NCI-H1930 (cell line): ENCODE measurements around the gene KCNB1.

Experiments
- DNase-seq, 2 experiments: peaks; one replicate each; lab custom pipeline; 2025; lab: John Stamatoyannopoulos, UW

KCNB1 gene

DNA sequence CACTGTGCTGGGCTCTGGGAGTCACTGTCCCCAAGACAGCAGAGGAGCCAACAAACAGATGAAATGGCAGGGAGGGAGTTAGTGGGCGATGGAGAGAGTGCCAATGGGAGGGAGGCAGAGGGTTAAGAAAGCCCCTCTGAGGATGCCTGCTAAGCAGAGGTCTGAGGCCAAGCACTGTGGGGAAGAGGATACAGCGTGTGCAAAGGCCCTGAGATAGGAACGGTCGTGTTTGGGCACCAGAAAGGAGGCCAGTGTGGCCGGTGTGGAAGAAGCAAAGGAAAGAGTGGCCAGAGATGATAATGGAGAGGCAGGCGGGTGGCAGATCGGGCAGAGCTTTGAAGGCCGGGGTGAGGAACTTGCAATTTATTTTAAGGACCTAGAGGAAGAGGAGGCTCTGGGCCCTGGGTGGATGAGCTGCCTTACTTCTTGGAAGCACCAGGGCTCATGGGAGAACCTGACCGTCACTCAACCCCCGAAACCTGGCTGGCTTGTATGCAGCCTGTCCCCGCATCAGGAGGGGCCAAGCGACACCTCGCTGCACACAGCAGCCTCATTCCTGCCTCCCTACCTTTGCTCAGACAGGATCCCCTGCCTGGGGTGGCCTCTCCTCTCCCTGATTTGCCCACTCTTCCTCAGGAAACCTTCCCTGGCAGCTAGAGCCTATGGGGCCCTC is 73.0 kb downstream of the KCNB1 start:
- no peak for DNase-seq

DNA sequence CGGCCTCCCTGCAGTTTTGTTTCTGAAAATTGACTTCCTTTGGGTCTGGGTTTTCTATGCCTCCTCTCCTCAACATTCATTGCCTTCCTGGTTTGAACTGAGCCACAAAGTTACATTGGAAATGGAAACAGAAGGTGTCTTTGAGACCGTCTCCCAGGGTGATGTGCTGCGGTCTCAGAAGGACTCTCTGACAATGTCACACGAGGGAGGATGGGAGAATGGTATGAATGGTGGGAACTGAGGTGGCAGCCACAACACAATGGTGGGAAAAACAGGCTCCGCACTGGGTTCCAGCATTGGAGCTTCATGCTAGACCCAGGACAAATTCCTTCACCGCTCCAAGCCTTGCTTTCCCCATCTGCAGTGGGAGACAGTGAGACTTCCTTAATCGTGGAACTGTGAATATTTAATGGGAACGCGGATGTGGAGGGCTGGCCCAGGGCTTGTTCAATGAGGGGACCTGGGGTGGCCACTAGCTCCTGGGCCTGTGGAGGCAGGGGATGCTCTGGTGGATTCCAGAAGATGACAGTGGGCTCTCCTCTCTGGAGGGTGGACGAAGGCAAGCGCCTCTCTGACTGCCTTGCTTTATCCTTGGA is 73.9 kb downstream of the KCNB1 start:
- no peak for DNase-seq

DNA sequence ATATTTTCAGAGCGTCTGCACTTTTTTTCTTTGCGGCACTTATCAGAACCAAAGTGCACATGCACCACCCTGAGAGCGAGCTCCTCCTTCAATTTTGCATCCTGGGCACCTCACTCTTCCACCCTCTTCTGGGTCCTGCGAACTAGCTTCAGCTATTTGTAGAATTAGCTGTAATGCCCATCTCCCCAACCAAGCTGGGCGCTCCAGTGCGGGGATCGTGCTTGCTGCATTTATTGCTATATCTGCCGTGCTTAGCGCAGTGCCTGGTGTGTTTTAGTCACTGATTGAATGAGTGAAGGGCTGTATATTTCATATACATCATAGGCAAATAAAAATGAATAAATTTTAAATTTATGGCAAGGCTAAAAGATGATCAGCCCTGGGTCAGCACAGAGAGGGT is 75.8 kb downstream of the KCNB1 start:
- DNase-seq: no peak

DNA sequence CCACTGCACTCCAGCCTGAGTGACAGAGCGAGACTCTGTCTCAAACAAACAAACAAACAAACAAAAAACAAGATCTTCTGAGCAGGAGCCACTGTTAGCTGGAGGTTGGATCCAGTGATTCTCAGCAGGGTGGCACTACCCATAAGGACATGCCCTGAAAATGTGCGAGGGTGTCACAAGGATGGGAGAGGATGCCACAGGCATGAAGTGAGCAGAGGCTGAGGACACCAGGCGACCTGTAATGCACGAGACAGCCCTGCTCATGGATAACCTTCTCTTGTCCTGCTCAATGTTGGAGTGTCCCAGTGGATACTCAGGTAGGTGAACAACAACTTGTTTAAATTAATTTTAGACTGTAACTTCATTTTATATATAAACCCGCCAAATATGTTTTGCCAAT is 76.8 kb downstream of the KCNB1 start:
- DNase-seq: no peak

DNA sequence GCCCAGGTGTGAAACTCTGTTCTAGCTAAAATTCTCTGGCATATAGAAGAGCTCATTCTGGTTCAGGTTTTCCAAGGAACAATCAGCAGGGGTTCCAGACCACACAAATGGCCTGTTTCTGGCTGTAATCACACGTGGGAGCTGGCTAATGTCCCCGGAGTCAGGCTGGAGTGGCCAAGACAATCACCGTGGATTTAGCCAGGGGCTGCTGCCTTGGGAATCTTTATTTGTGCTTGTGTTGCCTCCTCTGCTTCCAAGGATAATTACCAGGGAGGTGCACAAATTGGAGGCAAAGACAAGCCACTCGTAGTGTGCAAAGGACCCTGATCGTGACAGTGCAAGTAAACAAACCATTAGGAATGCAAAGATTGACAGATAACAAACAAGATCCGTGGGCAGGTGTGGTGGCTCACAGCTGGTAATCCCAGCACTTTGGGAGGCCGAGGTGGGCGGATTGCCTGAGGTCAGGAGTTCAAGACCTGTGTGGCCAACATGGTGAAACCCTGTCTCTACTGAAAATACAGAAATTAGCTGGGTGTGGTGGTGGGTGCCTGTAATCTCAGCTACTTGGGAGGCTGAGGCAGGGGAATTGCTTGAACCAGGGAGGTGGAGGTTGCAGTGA is 77.3 kb downstream of the KCNB1 start:
- DNase-seq: peak in 1 of 2 experiments; percentile 31

DNA sequence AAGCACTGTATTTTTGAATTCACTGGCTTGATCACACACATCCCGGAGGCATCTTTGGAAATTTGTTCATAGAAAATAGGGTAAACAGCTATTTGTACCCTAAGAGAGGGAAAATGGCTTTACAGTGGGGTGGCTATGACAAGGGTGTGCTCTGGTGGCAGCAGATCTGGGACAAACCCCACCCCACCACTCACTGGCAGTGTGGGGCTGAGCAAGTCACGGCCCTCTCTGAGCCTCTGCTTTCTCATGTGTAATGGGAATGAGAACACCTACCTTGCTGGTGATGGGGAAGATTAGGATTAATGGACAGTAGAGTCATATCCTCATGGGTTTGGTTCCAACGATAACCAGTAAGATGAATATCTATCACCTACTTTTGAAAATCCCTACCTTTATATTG is 78.0 kb downstream of the KCNB1 start:
- no peak for DNase-seq

DNA sequence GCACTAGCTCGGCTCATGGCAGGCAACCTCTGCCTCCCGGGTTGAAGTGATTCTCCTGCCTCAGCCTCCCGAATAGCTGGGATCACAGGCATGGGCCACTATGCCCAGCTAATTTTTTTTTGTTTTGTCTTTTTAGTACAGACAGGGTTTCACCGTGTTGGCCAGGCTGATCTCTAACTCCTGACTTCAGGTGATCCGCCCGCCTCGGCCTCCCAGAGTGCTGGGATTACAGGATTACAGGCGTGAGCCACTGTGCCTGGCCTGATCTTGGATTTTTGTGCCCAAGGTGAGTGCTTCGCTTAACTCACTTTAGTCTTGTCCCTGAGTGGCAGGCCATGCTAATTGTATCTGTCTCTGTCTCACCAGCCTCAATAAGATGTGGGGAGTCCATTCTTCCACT is 78.6 kb downstream of the KCNB1 start:
- no peak for DNase-seq

DNA sequence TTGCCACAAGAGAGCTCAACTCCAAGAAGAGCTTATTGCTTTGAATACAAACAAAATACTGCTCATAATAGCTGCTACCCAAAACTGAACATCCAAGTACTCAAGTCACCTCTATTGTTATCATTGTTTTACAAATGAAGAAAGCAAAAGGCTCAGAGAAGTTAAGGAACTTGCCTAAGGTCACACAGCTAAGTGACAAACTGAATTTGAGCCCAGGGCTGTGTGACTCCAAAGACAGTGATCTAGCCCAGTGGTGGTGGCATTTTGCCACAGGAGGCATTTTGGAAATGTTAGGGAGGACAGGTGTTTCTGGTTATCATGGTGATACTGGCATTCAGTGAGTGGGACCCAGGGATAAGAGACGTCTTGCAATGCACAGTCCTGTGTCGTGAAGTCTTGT is 79.5 kb downstream of the KCNB1 start:
- DNase-seq: no peak

DNA sequence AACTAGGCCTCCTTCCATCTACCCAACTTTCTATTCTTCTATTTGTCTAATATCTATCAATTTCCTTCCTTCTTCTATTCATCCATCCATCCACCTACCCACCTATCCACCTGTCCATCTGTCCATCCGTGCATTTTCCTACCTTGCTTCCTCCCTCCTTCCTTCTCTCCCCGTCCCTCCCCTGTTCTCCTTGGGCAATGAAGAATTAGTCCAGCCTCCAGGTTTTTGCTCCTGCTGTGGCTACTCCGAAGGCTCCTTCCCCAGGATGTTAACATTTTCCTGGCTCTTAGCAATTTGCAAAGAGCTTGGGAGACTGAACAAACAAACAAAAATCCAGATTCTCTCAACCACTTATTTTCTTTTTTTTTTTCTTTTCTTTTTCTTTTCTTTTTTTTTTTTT is 81.6 kb downstream of the KCNB1 start:
- DNase-seq: no peak

DNA sequence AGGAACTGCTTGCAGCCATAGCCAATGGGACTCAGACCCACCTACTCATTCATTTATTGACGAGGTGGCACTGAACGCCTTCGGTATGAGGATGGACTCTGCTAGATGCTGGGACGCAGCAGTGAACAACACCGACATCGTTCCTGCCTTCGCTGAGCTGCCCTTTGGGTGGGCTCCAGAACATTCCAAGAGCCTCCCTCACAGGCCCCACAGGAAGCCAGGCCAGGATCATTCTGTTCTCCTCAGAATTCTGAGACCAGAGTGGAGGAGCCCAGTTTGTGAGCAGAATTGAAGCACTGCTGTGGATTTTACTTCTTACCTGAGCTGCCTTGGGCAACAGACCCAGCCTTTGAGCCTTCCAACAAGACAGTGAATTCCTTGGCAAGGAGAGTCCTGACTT is 82.1 kb downstream of the KCNB1 start:
- no peak for DNase-seq

DNA sequence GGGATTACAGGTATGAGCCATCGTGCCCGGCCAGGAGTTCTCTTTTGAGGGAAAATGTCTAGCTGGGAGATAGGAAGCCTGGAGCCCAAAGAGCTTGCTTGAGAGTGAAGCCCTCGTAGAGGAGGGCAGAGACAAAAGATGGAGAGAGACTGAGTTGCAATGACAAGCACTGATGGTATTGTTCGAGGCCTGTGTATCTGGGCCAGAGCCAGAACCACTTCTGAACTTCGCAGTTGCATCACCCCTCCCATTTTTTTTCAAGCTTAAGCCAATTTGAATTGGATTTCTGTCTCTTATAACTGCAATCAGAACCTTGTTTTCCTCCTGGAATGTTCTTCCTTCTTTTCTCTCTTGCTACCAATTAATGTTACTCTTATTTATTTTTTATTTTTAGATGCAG is 83.1 kb downstream of the KCNB1 start:
- no peak for DNase-seq

DNA sequence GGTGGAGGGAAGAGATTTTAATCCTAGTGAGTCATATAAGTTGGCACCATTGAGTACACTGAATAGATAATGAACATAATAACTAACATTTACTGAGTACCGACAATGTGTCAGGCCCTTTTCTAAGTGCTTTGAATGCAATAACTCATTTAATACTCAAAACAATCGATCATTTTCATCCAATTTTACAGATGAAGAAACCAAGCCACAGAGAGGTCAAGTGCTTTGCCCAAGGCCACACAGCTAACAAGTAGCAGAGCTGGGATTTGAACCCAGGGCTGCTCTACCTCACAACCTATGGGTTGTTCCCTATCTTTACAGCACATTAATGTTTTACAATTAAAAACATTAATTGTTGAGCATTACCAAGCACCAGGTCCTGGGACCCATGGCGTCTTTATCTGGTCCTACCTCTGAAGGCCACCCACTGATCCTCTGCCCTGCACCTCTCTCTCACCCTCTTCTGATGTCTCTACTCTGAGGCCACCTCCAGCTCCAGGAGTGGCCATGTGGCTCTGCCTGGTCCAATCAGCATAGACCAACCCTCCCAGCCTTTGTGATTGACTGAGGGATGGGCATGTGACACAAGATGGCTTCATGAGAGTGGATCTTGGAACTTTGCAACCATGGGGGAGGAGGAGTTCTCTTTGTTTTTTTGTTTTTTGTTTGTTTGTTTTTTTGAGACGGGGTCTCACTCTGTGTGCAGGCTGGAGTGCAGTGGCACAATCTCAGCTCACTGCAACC is 83.9 kb downstream of the KCNB1 start:
- no peak for DNase-seq

DNA sequence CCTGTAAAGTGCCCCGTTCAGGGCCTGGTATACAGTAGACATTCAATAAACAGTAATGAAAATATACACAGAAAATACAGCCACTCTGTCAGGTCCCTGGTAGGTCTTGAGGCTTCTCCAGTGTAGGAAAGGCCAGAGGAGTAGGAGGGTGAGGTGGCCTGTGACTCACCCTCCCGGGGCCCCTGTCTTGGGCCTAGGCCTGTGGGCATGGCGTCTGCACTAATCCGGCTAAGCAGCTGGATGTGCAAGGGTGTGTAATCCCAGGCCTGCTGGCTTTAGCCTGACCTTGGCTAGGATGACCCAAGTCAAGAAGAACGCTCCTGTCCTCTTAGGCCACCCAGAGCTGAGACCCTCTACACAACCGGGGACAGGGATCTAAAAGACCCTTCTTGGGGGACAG is 84.9 kb downstream of the KCNB1 start:
- no peak for DNase-seq

DNA sequence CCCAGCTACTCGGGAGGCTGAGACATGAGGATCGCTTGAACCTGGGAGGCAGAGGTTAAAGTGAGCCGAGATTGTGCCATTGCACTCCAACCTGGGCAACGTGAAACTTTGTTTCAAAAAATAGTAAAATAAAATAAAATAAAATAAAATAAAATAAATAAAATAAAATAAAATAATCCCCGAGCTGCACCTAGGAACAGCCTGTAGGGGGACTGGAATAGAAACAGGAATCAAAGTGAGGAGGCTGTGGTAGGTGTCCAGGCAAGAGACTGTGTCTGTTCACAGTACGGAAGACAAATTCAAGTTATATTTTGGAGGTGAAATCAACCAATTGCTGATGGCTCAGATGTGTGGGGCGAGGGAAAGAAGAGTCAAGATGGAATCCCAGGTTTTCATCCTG is 86.2 kb downstream of the KCNB1 start:
- no peak for DNase-seq

DNA sequence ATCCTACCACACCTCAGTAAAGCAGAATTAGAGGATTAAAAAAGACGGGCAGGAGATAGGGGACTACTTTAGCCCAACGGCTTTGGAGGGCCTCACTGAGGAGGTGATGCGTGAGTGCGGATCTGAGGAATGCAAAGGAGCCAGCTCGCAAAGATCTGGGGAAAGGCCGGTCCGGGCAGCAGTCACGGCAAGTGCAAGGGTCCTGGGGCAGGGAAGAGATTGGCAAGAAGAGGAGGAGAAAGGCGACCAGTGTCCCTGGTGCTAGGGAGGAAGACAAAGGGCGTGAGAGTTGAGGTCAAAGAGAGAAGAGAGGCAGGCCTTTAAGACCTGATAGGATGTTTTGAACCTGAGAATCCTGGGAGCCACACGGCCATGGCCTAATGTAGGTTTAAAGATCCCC is 86.8 kb downstream of the KCNB1 start:
- no peak for DNase-seq

DNA sequence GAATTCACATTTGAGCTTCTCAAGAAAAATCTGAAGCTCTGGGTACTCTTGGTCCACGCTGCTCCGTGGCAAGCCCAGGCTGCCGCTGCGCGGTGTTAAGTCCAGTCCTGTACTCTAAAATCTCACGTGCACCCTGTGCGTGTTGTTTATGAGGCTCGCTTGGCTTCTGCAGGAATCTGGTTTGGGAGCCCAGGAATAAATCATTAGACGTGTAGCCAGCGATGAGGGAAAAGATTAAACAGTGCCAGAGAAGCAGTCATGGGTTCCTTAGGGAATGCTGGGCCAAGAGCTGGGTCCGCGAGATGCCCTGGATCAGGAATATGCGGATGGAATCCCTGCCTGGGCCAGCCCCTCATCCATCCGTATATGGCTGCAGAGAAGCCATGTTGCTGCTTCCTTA is 87.3 kb downstream of the KCNB1 start:
- DNase-seq: no peak

DNA sequence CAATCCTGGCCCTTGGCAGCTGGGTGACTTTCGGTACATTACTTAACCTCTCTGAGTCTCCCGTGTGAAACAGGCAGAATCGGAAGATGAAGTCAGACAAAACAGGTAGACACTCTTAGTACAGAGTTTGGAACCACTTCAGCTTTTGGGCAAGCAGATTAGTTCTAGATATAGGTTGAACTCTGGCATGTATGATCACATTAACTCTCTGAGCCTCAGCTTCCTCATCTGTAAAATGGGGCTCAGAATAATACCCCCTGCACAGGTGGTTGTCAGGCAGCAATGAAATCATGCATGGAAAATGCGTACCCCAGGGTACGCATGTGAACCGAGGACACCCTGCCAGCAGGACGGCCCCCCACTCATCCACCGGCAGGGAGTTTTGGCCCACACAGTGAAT is 87.7 kb downstream of the KCNB1 start:
- DNase-seq: no peak

DNA sequence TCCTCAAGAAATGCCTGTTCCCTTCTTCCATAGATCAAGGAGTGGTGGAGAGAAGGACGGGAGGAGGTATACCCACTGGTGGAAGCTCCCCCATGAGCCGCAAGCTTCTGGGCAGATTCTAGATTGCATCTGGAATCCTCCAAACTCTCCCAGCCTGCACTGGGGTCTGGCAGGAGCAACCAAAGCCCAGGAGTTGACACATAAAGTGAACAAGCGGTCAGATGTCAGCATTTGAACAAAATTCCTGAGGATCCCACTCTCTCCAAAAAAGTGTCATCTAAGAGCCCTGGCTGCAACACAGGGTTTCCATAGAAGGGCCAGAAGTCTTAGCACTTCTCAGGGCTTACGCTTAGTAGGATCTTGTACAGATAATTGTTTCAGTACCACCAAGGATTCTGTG is 88.2 kb downstream of the KCNB1 start:
- DNase-seq: no peak

DNA sequence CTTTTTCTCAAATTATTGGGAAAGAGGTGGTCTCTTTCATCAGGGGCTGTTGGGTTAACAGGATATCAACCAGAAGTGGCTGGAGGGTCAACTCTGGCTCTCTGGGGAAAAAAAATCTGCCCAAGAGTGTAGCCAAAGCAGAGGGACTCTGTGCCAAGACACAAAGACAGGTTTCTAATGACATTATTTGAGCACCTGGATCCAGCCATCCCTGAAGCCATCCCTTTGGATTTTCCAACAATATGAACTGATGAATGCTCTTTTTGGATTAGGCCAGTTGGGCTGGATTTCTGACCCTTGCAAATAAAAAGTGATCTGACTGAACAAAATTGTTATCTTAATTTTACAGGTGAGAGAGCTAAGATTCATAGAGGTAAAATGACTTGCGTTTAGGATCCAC is 88.7 kb downstream of the KCNB1 start:
- no peak for DNase-seq

DNA sequence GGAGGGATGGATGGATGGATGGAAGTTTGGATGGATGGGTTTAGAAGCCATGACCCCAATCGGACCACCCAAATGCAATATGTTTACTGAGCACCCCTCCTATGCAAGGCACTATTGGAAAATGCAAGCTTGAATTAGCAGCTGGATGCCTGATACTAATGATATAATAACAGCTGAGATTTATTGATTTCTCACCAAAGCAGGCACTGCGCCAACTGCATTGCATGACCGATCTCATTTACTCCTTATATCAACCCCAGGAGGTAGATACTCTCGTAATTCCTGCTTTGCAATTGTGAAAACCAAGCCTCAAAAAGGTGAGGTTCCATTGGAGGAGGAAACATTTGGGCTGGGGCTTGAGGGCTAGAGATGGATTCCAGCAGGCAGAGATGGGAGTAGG is 89.7 kb downstream of the KCNB1 start:
- no peak for DNase-seq

DNA sequence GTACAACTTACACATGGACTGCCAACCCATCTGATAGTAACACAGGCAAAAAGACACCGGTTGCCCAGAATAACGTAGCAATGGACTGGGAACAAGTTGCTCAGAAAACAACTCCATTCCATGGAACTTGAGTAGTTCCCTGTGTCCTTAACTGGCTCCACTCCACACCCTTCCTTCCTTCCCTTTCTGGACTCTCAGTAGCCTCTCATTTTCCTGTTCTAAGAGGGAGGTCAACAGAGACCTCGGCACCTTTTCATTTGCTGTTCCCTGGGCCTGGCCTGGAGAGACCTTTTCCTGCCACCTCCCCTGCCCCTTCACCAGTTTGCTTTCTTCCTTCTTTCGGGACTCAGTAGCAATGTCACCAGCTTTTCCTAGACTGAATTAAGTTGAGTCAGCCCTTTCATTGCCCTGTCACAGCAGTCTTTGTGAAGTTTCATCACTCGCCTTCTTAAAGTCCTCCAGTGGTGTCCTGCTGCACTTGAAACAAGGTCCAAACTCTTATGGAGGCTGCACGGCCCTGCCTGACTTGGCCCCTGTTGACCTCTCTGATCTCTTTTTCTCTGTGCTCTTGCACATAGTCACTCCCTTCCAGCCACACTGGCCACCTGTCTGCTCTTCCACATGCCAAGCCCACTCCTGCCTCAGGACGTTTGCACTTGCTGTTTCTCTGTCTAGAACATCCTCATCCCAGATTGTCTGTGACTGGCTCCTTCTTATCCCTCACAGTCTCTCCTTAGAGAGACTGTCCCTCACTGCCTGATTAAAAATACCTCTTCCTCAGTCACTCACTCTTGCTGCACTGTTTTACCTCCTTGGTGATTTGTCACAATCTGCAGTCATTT is 90.8 kb downstream of the KCNB1 start:
- DNase-seq: no peak

DNA sequence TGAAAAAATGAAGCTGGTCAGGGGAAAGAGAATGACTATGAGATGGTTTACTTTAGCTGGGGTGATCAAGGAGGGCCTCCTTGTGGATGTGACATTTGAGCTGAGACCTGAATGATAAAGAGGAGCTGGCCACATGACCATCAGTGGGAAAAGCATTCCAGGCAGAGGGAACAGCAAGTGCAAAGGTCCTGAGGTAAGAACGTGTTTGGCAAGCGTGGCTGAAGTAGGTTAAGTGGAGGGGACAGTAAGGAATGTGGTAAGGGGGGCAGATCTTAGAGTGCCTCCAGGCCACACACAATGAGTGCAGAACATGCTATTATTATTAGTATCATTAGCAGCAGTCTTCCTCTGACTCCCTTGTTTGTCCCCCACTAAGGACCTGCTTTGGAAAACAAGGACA is 92.6 kb downstream of the KCNB1 start:
- DNase-seq: no peak
